Left ventricle myocardium inferior (tissue), 1 donor: ENCODE results near the gene RALGPS1. TPM values are rescaled to one million over a fixed set of nuclear protein-coding genes. Genes with fewer than 3 reads are reported as not detected.

Source experiments
- DNase-seq: peaks from one replicate; pipeline ENCODE4 v3.0.0-alpha.2; 2020
- H3K27ac ChIP-seq: fragments of 200-600 bp; replicated peaks from 2 replicates; pipeline ENCODE4 v1.8.0; 2021
- H3K27me3 ChIP-seq: fragments of 200-600 bp; 2 replicates; pipeline ENCODE4 v1.8.0; 2021; ENCODE audit warnings: low read depth
- H3K36me3 ChIP-seq: fragments of 200-600 bp; 2 replicates; pipeline ENCODE4 v1.8.0; 2021
- H3K4me1 ChIP-seq: fragments of 200-600 bp; 2 replicates; pipeline ENCODE4 v1.8.0; 2021
- H3K4me3 ChIP-seq: fragments of 200-600 bp; 2 replicates; pipeline ENCODE4 v1.8.0; 2021; ENCODE audit warnings: mild to moderate bottlenecking, moderate library complexity
- H3K9me3 ChIP-seq: fragments of 200-600 bp; replicated peaks from 2 replicates; pipeline ENCODE4 v1.8.0; 2021
- CTCF ChIP-seq: fragments of 200-600 bp; IDR thresholded peaks from 2 replicates; pipeline ENCODE4 v1.8.0; 2021; ENCODE audit warnings: antibody characterized with exemption, mild to moderate bottlenecking, borderline replicate concordance
- intact Hi-C: fragments of 100-400 bp; cut with micrococcal nuclease; formaldehyde crosslinking; loops from one replicate; pipeline ENCODE4 v1.11.0; 2022
- total RNA-seq: library from RNA; stranded (reverse); fragmentation: NEBNext Ultra II Directional; extraction: Animal tissue kit (Norgen Biotek cat#: 25700); gene quantifications from one replicate; pipeline ENCODE4 v1.2.1, GENCODE V29; 2021
- donor health status: DM: no; HTN: yes; CAD: no; lungs with severe emphysema.

RALGPS1 gene
- total RNA-seq, 1 donor from 2014 or later: 18.9 TPM

- intact Hi-C loops: no loop called here
Measured at GRCh38 chr9:126982215-126983002, 67.8 kb downstream of the RALGPS1 start.

GRCh38 chr9:126983767-126984166 lies 69.2 kb downstream of the RALGPS1 start:
- Histone ChIP-seq H3K27ac (no peak overlapping the region), H3K36me3 (peaks cover 6% of the 10 kb centered on the region), H3K4me3 (no peak overlapping the region), H3K9me3 (peaks cover 10% of the 10 kb centered on the region), H3K27me3 (no peaks in the 10 kb centered on the region), H3K4me1 (peaks cover 33% of the 10 kb centered on the region)
- intact Hi-C loops: no loop called here
- TF ChIP-seq CTCF: no peak
- DNase-seq: no peak

More at GRCh38 chr9:126982215-126983002, 67.8 kb downstream of the RALGPS1 start:
- peaks cover 10% of the 10 kb centered on the region for H3K9me3 ChIP-seq
- H3K27ac ChIP-seq: no peak overlapping the region
- peaks cover 6% of the 10 kb centered on the region for H3K36me3 ChIP-seq
- H3K4me3 ChIP-seq: no peak overlapping the region
- DNase-seq: no peak
- H3K27me3 ChIP-seq: no peaks in the 10 kb centered on the region
- H3K4me1 ChIP-seq: peaks cover 33% of the 10 kb centered on the region
- TF ChIP-seq CTCF: no peak

GRCh38 chr9:126984969-126985368 lies 70.4 kb downstream of the RALGPS1 start:
- H3K27ac ChIP-seq: peak overlapping the region; percentile 40
- TF ChIP-seq CTCF: no peak
- H3K4me3 ChIP-seq: no peak overlapping the region
- peaks cover 6% of the 10 kb centered on the region for H3K36me3 ChIP-seq
- H3K4me1 ChIP-seq: peaks cover 37% of the 10 kb centered on the region
- no peaks in the 10 kb centered on the region for H3K27me3 ChIP-seq
- DNase-seq: no peak
- intact Hi-C loops: no loop called here
- peaks cover 10% of the 10 kb centered on the region for H3K9me3 ChIP-seq

GRCh38 chr9:126985870-126986498 lies 71.4 kb downstream of the RALGPS1 start:
- peaks cover 6% of the 10 kb centered on the region for H3K36me3 ChIP-seq
- H3K4me3 ChIP-seq: no peak overlapping the region
- H3K9me3 ChIP-seq: peaks cover 10% of the 10 kb centered on the region
- intact Hi-C loops: no loop called here
- no peaks in the 10 kb centered on the region for H3K27me3 ChIP-seq
- peak overlapping the region; percentile 40 for H3K27ac ChIP-seq
- DNase-seq: peak; percentile 70
- peaks cover 44% of the 10 kb centered on the region for H3K4me1 ChIP-seq
- TF ChIP-seq CTCF: no peak

GRCh38 chr9:126986506-126986951 lies 71.9 kb downstream of the RALGPS1 start:
- DNase-seq: no peak
- Histone ChIP-seq H3K9me3 (peaks cover 7% of the 10 kb centered on the region), H3K27me3 (no peaks in the 10 kb centered on the region), H3K36me3 (peaks cover 3% of the 10 kb centered on the region), H3K4me1 (peaks cover 47% of the 10 kb centered on the region), H3K27ac (peak overlapping the region; percentile 40), H3K4me3 (no peak overlapping the region)
- intact Hi-C loops: no loop called here
- TF ChIP-seq CTCF: no peak
